GM18870 (cell line): ENCODE results near the gene SMG6.

Source experiments
- ATAC-seq: cut with Tn5 transposase; IDR thresholded peaks from one replicate; pipeline ENCODE4 v1.9.1; 2021; ENCODE audit warnings: moderate library complexity; ENCODE audit not compliant: unreplicated experiment

Gene SMG6

DNA sequence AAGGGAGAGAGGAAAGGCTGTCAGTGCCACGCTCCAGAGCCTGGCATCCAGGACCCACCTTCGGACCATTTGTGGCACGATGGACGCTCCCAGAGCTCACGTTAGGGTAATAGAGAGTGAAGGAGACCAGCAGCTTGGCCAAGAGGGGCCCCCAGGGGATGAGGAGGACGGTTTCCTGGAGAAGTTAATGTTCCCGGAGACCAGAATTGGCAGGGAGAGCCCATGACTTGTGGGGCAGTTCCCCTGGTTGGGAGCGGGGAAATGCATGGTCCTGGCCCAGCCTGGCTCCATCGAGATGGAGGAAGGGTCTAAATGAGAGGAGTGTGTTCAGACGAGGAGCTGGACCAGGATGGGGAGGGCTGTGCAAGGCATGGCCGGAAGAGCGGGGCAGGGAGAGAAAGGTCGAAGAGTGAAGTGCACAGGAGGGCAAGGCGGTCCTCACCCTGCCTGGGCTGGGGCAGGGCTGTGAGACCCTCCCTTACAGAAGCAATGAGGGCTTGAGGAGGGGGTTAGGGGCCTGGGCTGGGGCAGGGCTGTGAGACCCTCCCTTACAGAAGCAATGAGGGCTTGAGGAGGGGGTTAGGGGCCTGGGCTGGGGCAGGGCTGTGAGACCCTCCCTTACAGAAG is 251.5 kb downstream of the SMG6 start:
- no peak for ATAC-seq

DNA sequence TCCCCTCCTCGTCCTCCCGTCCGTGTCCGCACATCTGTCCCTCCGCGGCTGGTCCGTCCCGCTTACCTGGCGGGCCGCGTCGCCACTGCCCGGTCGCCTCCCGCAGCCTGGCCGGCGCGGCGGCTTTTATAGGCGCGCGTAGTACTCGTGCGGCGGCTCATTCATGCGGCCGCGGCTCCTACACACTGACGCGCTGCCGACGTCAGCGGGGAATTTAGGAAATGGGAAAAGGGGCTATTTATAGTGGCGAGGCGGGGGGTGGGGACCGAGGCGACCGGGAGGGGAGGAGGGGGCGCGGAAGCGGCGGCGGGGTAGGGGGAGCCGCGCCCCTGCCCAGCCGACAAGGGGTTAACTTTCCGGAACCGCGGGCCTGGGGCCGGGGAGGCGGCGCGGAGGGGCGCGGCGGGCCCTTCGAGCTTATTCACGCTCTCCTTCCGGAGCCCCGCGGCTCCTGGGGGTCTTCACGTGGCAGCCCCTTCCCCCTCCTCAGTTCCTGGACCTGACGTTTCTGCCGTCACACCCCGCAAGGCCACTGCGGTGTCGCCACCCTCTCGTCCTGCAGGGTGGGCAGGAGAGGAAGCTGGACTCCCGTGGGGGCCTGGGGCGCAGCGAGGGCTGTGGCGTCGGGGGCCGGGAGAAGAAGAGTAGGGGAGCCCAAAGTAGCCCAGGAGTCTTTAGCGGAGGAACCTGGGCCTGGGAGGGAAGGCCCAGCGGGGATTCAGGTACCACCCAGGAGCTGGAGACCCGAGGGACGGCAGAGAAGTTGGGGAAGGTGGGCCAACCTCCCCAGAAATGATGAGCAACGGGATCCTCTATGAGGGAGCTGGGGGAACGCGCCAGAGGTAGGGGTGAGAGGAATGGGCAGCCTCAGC is 252.3 kb downstream of the SMG6 start:
- no peak for ATAC-seq

DNA sequence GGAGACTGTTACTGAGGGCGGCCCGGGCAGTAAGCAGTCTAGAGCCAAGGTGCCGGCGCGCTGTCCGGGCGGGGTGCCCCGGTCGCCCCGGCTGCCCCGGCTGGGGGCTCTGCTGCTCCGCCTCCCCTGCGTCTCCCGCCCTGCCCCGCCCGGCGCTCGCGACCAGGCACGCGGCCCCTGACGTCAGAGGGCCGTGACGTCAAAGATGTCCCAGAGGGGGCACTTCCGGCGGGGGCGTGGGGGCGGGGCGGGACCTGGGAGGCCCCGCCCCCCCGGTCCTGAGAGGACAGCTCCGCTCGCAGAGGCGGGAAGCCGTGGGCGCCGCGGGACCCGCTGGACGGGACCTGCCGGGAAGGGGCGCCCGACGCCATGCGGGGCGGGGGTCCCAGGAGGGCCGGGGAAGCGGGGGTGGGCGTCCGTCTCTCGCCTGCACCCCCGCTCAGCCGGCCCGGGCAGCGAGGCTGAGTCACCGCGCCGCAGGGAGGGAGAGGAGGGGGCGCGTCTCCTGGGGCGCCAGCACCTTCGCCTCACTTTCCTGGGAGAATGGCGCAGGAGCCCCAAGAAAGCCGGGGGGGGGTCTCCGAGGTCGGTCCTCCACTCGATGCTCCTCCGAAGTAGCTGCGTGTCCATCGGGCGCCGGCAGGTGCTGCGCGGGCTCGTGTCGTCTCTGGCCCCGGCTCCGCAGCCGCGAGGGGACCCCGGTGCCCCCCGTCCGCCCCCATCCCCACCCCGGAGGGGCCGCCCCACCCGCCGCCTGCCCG is 253.1 kb downstream of the SMG6 start:
- no peak for ATAC-seq

DNA sequence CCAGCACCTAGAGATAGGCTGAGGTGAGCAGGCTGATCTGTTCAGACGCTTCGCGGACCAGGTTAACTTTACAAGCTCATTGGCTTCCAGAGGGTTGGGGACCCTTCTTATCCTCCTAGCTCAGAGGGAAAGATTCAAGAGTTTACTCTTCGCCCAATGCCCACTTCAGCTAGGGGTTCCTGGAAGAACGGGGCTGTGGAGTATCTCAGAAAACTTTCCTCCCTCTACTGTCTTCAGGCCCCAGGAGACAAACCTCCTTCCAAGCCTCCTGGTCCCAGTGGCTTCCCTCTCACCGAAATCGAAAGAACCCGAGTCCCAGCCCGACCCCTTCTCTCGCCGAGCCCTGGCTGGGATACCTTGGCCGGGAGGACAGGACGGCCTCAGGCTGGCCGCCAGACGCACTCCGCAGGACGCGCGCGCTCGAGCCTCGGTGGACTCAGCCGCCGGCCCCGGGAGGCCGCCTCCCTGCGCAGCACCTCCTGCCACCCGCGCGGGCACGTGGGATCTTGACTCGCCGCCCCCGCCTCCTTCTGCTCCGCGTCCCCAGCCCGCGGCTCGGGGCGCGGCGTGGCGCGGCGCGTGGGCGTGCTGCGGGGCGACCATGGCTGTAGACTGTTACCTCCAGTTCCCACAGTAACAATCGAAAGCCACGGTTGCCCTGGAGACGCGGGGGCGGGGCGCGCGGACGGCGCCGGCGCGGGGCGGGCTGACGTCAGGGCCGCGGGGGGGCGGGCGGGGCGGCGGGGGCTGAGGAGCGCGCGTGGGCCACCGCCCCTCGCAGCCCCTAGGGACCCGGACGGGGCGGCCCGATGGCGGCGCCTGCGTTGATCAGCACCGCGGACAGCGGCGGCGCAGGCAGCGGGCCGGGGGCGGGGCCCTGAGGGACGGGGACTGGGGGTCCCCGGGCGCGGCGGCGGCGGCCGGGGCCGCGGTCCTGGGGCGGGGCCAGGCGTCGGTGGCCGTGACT is 254.0 kb downstream of the SMG6 start:
- peak; percentile 42 for ATAC-seq

DNA sequence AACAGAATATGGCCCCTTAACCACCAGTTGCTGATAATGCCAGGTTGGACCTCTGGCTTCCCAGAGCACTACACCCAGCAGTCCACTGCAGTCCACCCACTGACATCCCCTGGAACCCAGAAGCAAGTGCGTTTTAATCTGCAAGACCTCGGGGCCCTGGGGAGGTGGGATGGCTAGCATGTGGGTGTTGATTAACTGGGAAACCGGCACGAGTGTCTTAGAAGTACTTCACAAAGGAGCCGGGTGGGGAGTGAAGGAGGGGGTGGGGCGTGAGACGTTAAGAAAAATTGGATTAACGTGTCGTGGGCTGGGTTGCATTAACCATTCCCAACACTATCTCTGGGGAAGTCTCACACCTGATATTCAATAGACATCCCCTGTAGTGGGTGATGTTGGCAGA is 254.8 kb downstream of the SMG6 start:
- no peak for ATAC-seq

DNA sequence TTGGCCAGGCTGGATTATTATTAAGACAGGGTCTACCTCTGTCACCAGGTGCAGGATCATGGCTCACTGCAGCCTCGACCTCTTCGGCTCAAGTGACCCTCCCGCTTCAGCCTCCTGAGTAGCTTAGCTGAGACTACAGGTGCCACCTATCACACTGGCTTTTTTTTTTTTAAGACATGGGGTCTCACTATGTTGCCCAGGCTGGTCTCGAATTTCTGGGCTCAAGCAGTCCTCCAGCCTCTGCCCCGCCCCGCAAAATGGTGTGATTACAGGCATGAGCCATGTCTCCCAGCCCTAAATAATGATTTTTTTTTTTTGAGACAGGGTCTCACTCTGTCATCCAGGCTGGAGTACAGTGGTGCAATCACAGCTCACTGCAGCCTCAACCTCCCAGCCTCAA is 256.0 kb downstream of the SMG6 start:
- ATAC-seq = no peak

DNA sequence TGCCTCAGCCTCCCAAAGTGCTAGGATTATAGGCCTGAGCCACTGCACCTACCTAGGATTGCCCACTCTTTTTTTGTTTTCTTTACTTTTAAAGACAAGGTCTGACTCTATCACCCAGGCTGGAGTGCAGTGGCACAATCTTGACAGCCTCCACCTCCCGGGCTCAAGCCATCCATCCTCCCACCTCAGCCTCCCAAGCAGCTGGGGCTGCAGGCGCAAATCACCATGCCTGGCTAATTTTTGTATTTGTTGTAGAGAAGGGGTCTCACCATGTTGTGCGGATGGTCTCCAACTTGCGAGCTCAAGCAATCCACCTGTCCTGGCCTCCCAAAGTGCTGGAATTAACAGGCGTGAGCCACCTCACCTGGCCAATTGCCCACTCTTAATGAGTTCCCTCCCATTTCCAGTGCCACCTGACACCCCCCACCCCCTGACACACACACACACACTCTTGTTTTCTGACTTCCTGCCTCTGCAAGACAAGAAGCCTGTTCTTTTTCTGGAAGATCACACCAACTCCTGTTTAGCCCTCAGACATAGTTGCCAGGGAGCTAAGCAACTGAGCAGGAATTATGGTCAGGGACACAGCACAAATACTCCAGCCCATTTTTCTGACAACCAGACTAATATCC is 259.2 kb downstream of the SMG6 start:
- no peak for ATAC-seq

DNA sequence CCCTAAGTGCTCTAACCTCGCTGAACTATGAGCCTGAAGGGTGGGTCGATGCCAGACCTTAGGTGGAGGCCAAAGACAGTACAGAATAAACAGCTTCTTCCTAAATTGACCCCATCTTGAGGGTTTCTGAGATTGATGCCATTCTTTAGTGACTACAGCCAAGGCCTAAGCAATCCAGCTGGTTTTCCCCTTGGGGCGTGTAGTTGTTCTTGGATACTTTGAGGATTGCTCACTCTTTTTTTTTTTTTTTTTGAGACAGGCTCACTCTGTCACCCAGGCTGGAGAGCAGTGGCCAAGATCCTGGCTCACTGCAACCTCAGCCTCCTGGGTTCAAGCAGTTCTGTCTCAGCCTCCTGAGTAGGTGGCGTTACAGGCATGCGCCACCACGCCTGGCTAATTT is 259.8 kb downstream of the SMG6 start:
- no peak for ATAC-seq

DNA sequence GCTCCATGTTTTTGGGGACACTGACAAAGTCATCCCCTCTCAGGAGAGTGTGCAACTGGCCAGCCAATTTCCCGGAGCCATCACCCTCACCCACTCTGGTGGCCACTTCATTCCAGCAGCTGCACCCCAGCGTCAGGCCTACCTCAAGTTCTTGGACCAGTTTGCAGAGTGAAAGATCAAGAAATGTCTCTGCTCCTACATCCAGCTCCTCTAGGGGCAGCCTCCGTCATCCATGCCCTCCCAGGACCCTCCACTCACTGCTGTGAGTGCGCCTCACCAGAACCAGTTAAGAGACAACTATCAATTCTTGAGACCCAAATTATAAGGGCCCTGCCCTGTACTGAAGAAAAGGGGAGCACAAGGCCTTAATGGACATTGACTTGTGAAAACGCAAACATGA is 260.7 kb downstream of the SMG6 start:
- no peak for ATAC-seq

DNA sequence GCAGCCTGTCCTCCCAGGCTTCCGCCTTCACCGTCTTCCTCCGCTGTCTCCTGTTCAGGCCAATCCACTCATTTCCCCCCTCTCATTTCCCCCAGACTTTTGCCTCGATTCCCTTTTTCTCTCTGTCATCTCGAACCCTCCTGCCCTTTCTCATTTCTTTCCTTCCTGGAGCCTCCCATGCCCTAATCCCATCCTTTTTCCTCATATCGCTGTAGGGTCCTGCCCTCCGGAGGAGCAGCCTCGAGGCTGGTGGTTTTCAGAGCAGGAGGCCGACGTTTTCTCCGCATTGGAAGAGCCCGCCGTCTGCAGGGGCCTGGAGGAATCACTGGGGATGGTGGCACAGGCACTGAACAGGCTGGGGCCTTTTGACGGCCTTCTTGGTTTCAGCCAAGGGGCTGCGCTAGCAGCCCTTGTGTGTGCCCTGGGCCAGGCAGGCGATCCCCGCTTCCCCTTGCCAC is 261.2 kb downstream of the SMG6 start:
- no peak for ATAC-seq

DNA sequence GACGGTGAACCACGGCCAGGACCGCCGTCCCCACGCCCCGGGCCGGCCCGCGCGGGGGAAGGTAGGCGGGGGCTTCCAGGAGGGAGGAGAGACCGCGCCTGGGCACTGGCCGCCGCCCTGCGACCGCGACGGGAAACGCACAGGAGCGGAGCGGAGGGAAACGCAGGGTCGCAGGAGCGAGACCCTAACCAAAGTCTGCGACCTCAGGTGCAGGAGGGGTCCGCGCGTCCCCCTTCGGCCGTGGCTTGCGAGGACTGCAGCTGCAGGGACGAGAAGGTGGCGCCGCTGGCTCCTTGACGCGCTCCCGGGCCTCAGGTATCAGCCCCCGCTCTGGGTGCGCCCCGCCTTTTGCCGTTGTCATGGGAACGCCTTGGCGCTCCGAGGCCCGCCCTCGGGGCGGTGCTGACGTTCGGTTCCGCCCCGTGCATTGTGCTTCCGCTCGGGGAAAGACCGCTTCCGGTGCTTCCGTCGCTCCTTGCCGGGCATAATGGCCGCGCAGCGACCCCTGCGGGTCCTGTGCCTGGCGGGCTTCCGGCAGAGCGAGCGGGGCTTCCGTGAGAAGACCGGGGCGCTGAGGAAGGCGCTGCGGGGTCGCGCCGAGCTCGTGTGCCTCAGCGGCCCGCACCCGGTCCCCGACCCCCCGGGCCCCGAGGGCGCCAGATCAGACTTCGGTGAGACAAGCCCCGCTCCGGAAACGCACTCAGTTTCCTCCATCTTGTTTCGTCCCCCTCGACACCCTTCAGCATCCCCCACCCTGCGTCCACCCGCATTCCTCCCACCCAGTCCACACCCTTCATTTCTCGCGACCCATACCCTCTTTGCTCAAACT is 261.8 kb downstream of the SMG6 start, which contains the start of gene OVCA2:
Gene OVCA2, plus strand, starts transcription at position 462 of the 829 bp plus-strand sequence. Its CDS starts 26 bp downstream, at position 488.
- ATAC-seq = peak; percentile 83

DNA sequence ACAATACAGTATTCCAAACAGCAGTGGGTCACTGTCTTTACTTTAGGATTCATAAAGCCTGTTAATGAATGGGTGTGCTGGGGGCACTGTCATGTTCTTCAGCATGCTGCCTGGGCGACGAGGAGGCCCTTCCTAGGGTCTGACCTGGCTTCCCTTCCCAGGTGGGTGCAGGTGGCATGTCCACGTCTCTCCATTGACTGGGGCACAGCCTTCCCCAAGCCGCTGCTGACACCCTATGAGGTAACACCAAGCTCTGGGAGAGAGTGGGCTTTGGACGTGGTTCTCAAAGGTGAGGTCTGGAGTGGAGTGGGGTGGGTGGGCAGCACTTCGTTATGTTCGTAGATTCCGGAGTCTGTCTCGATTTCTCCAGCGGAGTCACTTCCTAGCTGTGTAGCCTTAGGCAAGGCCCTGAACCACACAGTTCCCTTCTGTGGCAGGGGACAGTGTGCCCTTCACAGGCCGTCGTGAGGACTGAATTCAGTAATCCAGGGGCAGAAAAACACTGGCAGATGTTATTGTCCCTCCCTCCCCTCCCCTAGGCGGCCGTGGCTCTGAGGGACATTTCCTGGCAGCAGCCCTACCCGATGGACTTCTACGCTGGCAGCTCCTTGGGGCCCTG is 262.5 kb downstream of the SMG6 start:
- ATAC-seq = no peak

DNA sequence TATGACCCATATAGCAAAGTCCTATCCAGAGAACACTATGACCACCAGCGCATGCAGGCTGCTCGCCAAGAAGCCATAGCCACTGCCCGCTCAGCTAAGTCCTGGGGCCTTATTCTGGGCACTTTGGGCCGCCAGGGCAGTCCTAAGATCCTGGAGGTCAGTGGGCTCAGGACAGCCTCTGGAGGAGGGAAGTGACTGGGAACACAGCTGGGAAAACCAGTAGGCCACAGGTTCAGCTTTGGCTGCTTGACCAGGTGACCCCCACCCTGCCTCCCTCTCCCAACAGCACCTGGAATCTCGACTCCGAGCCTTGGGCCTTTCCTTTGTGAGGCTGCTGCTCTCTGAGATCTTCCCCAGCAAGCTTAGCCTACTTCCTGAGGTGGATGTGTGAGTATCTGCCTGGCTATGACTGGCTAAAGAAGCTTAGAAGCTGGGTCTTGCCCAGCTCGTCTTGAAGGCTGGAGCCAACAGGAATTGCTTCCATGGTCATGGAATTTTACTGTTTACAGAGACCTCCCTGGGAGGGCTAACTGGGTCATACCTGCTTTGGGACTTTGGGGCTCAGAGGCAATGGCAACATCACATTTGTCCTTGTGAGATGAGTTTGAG is 263.3 kb downstream of the SMG6 start:
- ATAC-seq = no peak

DNA sequence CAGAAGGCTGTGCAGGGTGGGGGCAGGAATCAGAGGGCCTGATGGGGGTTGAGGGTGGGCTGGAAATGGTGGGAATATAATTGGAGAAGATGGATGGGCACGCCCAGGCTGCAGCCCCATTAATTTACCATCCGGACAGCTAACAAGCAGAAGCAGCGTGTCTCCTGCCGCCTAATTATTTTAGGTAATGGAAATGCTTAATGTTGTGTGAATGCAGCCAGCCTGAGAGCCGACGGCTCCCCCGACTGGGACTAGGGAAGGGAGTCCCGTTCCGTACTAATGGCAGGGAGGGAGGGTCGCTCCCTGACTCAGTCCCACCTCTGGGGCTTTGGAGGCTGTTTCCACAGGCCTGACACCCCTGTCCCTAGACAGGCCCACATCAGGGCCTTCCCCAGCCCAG is 266.4 kb downstream of the SMG6 start:
- no peak for ATAC-seq

DNA sequence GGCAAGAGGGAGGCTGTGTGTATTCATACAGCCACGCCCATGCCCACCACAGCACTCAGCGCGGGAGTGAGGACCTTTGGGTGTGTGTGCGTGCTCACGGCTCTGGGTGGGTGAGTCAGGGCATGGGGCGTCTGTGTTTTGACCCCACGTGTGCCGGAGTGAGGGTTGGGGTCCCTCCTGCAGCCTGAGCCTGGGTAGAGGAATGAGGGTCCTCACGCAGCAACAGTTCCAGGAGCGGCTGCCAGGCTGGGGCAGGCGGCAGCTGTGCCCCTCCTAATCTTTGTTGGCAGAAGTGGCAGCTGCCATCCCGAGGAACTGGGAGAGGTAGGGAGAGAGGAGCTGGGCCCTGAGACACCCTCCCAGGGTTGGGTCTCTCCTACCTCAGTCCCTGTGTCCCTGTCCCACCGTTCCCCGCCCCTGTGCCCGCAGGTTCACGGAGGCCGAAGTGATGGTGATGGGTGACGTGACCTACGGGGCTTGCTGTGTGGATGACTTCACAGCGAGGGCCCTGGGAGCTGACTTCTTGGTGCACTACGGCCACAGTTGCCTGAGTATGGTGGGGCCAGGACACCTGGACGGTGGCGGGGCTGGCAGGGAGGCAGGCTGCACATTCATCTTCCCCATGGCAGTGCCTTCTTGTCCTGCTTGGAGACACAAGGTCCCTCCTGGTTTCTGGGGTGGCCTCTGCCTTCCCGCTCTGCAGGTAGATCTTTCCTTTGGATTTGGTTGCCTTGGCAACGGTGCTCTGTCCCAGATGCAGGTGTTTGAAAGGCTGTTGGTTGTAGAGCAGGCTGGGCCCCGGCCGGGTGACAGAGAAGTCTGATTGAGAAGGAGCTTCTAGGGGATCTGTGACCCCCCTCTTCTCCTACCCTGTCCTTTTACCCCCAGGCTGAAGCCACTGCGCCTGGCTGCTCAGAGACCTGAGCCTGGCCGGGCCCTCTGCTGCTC is 267.8 kb downstream of the SMG6 start:
- no peak for ATAC-seq

DNA sequence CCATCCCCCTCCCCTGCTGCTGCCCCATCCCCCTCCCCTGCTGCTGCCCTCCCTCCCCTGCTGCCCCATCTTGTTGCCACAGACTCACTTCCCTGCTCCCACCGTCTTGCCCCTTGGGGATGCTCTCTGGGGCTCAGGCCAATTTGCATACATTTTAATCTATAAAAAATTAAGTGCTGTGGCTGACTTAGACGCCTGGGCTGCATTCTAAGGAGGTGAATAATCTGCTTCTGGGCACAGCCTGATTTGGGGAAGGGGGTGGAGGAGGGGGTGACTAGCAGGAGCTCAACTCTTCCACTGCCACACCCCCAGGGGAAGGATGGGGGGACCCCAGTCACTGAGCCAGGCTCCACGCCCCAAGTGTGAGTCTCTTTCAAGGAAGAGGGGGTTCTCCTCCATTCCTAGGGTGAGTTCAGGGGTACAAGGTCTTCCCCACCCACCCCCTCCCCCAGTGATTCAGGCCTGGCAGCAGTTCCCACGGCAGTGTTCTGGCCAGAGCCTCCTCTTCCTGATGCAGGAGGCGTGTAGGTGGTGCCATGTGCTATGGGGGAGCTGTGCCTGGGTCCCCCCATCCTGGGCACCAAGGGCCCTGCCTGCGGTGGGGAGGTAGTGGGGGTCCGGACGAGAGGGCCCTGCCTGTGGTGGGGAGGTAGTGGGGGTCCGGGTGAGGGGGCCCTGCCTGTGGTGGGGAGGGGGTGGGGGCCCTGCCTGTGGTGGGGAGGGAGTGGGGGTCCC is 268.6 kb downstream of the SMG6 start:
- ATAC-seq = no peak
